Hepatocyte (in vitro differentiated cells): ENCODE data around the gene N4BP2L1. TPM values are rescaled to one million over a fixed set of nuclear protein-coding genes. Genes with fewer than 3 reads are reported as not detected.

ENCODE experiments used
- DNase-seq: peaks from one replicate; pipeline ENCODE4 v3.0.0-alpha.2; 2016; ENCODE audit warnings: low spot score
- H2AFZ ChIP-seq: fragments of 200-600 bp; sonication (generic); 2 replicates; pipeline ENCODE4 v1.6.0; 2016; ENCODE audit warnings: antibody characterized with exemption, mild to moderate bottlenecking
- H3K27ac ChIP-seq: fragments of 200-600 bp; sonication (generic); 2 replicates; pipeline ENCODE4 v1.5.1; 2016; ENCODE audit warnings: mild to moderate bottlenecking
- H3K27me3 ChIP-seq: fragments of 200-600 bp; sonication (generic); 2 replicates; pipeline ENCODE4 v1.6.1; 2016
- H3K36me3 ChIP-seq: fragments of 200-600 bp; sonication (generic); replicated peaks from 2 replicates; pipeline ENCODE4 v1.5.1; 2016; ENCODE audit warnings: low read depth; ENCODE audit not compliant: insufficient read depth
- H3K4me1 ChIP-seq: fragments of 200-600 bp; sonication (generic); 2 replicates; pipeline ENCODE4 v1.5.1; 2016; ENCODE audit warnings: mild to moderate bottlenecking, moderate library complexity; ENCODE audit not compliant: insufficient read depth
- H3K4me2 ChIP-seq: fragments of 200-600 bp; sonication (generic); 2 replicates; pipeline ENCODE4 v1.6.0; 2016
- H3K4me3 ChIP-seq: fragments of 200-600 bp; sonication (generic); 2 replicates; pipeline ENCODE4 v1.5.1; 2016; ENCODE audit warnings: mild to moderate bottlenecking
- H3K79me2 ChIP-seq: fragments of 200-600 bp; sonication (generic); 2 replicates; pipeline ENCODE4 v1.6.0; 2017; ENCODE audit warnings: mild to moderate bottlenecking
- H3K9me2 ChIP-seq: fragments of 200-600 bp; sonication (generic); replicated peaks from 2 replicates; pipeline ENCODE4 v1.6.0; 2017; ENCODE audit warnings: mild to moderate bottlenecking; ENCODE audit not compliant: insufficient read depth
- H3K9me3 ChIP-seq: fragments of 200-600 bp; sonication (generic); 2 replicates; pipeline ENCODE4 v1.5.1; 2016; ENCODE audit warnings: low read depth, mild to moderate bottlenecking
- H4K20me1 ChIP-seq: fragments of 200-600 bp; sonication (generic); 2 replicates; pipeline ENCODE4 v1.6.0; 2016; ENCODE audit warnings: mild to moderate bottlenecking; ENCODE audit not compliant: insufficient read depth, poor library complexity, severe bottlenecking
- EZH2 ChIP-seq: fragments of 200-600 bp; sonication (generic); IDR thresholded peaks from 2 replicates; pipeline ENCODE4 v1.6.1; 2016; ENCODE audit warnings: antibody characterized with exemption, mild to moderate bottlenecking, borderline replicate concordance
- EZH2phosphoT487 ChIP-seq: fragments of 200-600 bp; sonication (generic); IDR thresholded peaks from one replicate; pipeline ENCODE4 v1.6.1; 2018; ENCODE audit warnings: antibody characterized with exemption, mild to moderate bottlenecking, low read depth, moderate library complexity; ENCODE audit not compliant: unreplicated experiment, severe bottlenecking
- WGBS: methylation state at CpG from one replicate; pipeline ENCODE4 v1.1.6; 2016; ENCODE audit warnings: low lambda C conversion rate; ENCODE audit errors: missing lambda C conversion rate; 5-methylcytosine and 5-hydroxymethylcytosine counted together
- polyA plus RNA-seq: library from polyadenylated mRNA; unstranded; fragments of >200 nt; fragmentation: Nextera tagmentation; extraction: Ambion mirVana; gene quantifications from 2 replicates; pipeline ENCODE4 v1.2.1, GENCODE V29; 2016
- total RNA-seq: library from RNA; depleted of rRNA; stranded (reverse); fragments of >200 nt; gene quantifications from 2 replicates; pipeline ENCODE4 v1.2.3, GENCODE V29; 2014
- TF ChIP-seq, protein P1 (sequence below): fragments of 200-600 bp; sonication (generic); IDR thresholded peaks from 2 replicates; pipeline ENCODE4 v1.5.1; 2016; ENCODE audit warnings: antibody characterized with exemption, mild to moderate bottlenecking; ENCODE audit not compliant: poor library complexity

Gene N4BP2L1
- total and polyA plus RNA-seq, 2 experiments from 2014 or later: 4.8 to 7.1 TPM

DNA sequence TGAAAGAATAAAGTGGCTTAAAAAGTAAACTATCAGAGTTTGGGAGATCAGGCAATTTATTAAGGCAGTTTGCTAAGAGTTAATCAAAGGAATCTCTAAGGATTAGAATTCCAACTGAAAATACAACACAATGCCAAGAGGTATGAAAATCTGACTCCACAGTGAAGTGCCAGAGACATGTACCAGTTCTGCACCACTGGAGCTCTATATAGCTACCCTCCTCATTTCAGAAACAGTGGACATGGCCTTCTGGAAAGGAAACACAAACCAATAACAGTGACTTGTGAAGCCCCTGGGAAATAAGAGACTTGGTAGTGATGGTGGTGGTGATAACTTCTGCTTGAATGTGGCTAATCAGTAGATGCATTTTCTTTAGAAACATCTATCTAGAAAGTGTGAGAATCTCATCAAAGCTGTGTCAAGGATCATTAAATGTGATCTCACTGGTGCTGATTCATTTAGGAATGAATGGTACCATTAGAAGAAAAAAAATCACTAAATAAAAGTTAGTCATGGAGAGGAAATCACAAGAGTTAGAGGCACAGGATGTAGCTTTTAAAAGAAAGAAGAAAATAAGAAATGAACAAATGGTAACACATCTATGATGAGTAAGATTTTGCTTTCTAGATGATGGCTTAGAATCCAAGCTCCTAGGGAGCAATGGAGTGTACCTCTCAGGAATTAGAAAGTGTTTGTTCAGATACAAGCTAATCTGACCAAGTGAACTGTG lies 20.1 kb upstream of the N4BP2L1 start:
- no peak overlapping the region for H2AFZ ChIP-seq
- no peak overlapping the region for H3K4me2 ChIP-seq
- no peak overlapping the region for H3K4me3 ChIP-seq
- H3K27me3 ChIP-seq: no peaks in the 10 kb centered on the region
- TF ChIP-seq, protein P1, sequence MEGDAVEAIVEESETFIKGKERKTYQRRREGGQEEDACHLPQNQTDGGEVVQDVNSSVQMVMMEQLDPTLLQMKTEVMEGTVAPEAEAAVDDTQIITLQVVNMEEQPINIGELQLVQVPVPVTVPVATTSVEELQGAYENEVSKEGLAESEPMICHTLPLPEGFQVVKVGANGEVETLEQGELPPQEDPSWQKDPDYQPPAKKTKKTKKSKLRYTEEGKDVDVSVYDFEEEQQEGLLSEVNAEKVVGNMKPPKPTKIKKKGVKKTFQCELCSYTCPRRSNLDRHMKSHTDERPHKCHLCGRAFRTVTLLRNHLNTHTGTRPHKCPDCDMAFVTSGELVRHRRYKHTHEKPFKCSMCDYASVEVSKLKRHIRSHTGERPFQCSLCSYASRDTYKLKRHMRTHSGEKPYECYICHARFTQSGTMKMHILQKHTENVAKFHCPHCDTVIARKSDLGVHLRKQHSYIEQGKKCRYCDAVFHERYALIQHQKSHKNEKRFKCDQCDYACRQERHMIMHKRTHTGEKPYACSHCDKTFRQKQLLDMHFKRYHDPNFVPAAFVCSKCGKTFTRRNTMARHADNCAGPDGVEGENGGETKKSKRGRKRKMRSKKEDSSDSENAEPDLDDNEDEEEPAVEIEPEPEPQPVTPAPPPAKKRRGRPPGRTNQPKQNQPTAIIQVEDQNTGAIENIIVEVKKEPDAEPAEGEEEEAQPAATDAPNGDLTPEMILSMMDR: no peak
- TF ChIP-seq EZH2: no peak
- no peak for TF ChIP-seq EZH2phosphoT487
- no peaks in the 10 kb centered on the region for H3K36me3 ChIP-seq
- H3K9me2 ChIP-seq: no peaks in the 10 kb centered on the region
- no peaks in the 10 kb centered on the region for H4K20me1 ChIP-seq
- no peak overlapping the region for H3K27ac ChIP-seq
- no peak for DNase-seq
- no peaks in the 10 kb centered on the region for H3K4me1 ChIP-seq
- H3K79me2 ChIP-seq: no peaks in the 10 kb centered on the region
- no peaks in the 10 kb centered on the region for H3K9me3 ChIP-seq

DNA sequence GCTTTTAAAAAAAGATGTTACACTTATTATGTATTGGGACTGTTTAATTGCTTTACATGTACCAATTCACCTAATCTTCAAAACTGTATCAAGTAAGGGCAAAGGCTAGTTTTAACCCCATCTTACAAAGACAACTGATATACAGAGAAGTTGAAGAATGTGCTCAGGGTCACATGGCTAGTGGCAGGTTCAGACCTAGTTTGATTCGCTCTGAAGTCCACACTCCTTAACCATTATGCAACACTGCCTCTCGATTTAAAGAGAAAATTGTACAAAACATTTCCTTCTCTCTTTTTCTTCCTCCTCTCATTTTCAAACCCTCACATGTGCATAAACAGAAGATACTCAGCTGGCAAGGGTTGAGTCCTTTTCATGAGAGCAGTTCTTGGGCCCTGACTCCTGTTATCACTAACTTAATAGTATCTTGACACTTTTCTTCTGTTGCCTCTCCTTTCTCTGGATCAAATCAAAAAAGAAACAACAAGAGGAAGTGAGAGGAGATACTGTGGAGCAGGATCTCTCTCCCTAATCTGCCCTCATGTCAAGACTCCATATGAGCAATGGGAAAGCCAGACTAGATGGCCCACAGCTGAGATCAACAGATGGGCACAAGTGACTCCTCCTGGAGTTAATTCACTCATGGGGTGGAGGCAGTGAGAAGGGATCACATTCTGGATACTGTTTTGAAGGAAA lies 19.0 kb upstream of the N4BP2L1 start:
- 90% methylated on average over 2 of the region's 2 CpGs for WGBS
- H3K9me3 ChIP-seq: no peaks in the 10 kb centered on the region
- no peaks in the 10 kb centered on the region for H3K79me2 ChIP-seq
- no peak for DNase-seq
- no peaks in the 10 kb centered on the region for H3K36me3 ChIP-seq
- H3K9me2 ChIP-seq: no peaks in the 10 kb centered on the region
- H3K27ac ChIP-seq: peak overlapping the region; percentile 28
- no peak overlapping the region for H2AFZ ChIP-seq
- H3K27me3 ChIP-seq: no peaks in the 10 kb centered on the region
- TF ChIP-seq, protein P1: no peak
- TF ChIP-seq EZH2phosphoT487: no peak
- no peak for TF ChIP-seq EZH2
- H3K4me1 ChIP-seq: no peaks in the 10 kb centered on the region
- no peak overlapping the region for H3K4me3 ChIP-seq
- H3K4me2 ChIP-seq: no peak overlapping the region
- H4K20me1 ChIP-seq: no peaks in the 10 kb centered on the region

DNA sequence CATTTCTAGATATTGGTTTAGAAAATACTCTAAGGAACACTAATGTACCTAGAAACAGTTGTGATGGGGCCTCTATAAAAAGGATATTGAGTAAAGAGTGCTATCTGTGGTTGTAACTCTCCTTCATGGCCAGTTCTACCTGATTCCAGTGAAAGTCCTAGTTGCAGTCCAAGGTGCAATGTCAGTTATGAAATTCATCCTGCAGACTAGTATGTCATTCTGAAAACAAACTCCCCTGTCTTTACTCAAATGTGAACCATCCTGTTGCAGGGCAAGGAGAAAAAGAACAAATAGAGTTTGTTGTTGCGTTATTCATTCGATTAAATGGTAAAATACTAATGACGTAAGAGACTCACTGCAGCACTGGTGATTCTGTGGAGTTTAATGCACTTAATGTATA lies 18.3 kb upstream of the N4BP2L1 start:
- WGBS: 90% methylated on average over 3 of the region's 3 CpGs
- no peaks in the 10 kb centered on the region for H3K79me2 ChIP-seq
- TF ChIP-seq EZH2: no peak
- no peak for TF ChIP-seq EZH2phosphoT487
- TF ChIP-seq, protein P1: no peak
- peak; percentile 27 for DNase-seq
- H3K27me3 ChIP-seq: no peaks in the 10 kb centered on the region
- no peaks in the 10 kb centered on the region for H3K36me3 ChIP-seq
- H3K4me3 ChIP-seq: no peak overlapping the region
- H3K4me2 ChIP-seq: no peak overlapping the region
- H2AFZ ChIP-seq: no peak overlapping the region
- H3K9me2 ChIP-seq: no peaks in the 10 kb centered on the region
- H4K20me1 ChIP-seq: no peaks in the 10 kb centered on the region
- peak overlapping the region; percentile 28 for H3K27ac ChIP-seq
- no peaks in the 10 kb centered on the region for H3K9me3 ChIP-seq
- no peaks in the 10 kb centered on the region for H3K4me1 ChIP-seq
